ENCODE data around the gene RBMS2.

RBMS2 gene

GRCh38 chr12:56521590-56522371, at the start of gene RBMS2:
Gene RBMS2 (plus strand): TSS chr12:56521820. CDS start chr12:56522024, 204 bp downstream.
- Histone ChIP-seq H3K4me1 (ENCODE audit: control insufficient read depth, insufficient read depth, low read length) (peaks cover 3% of the 10 kb centered on the region; the same call in 1 of the 2 replicates), H3K9me3 (ENCODE audit: control insufficient read depth, insufficient read depth, low read depth, low read length) (no peaks in the 10 kb centered on the region), H3K4me3 (ENCODE audit: low read depth, low read length) (peak within 1 kb of the TSS; percentile 29), H3K36me3 (ENCODE audit: control insufficient read depth in 2 of 2, insufficient read depth in 1 of 2, low read length in 2 of 2) (no peaks in the 10 kb centered on the region; a peak in 1 of 3 replicates), H3K27ac (ENCODE audit: extremely low read depth, low read depth, low read length) (peak within 1 kb of the TSS; percentile 67)
- CTCF ChIA-PET, result interaction anchor here (0.6 to 4.7 kb wide), 13 partner anchors 8 to 457 kb away, joined by 3 to 26 read pairs (median 5); no protein-coding TSS in a partner anchor
- POLR2A ChIA-PET, result interaction anchor here (0.6 to 2.4 kb wide), 18 partner anchors 9 to 404 kb away, joined by 3 to 27 read pairs (median 4); partner anchors contain the start of genes ESYT1, GLS2, RNF41 and STAT2
- TF ChIP-seq PRDM10 (tag by site-specific recombination; IDR thresholded peaks at IDR 0.05) (peak; percentile 84), ZNF133 (tag by site-specific recombination; IDR thresholded peaks at IDR 0.05) (no peak), ZNF596 (tag by site-specific recombination; IDR thresholded peaks at IDR 0.05) (peak; percentile 60; the same call in 1 of the 2 replicates), SP3 (tag by site-specific recombination; IDR thresholded peaks at IDR 0.05) (peak; percentile 60), ZNF600 (tag by site-specific recombination; IDR thresholded peaks at IDR 0.05) (peak; percentile 71), ZNF660 (tag by site-specific recombination; IDR thresholded peaks at IDR 0.05) (peak; percentile 81; the same call in 1 of the 2 replicates), WT1 (tag by site-specific recombination; IDR thresholded peaks at IDR 0.05) (peak; percentile 87), ZBTB7A (tag by site-specific recombination; IDR thresholded peaks at IDR 0.05; ENCODE audit: low read depth) (0 out of 2 replicates have a peak, but pooled peaks have one; percentile 65), ZSCAN16 (tag by site-specific recombination; IDR thresholded peaks at IDR 0.05) (0 out of 2 replicates have a peak, but pooled peaks have one; percentile 24), ZBTB10 (tag by site-specific recombination; IDR thresholded peaks at IDR 0.05) (peak; percentile 74), ZNF791 (tag by site-specific recombination; IDR thresholded peaks at IDR 0.05) (no peak), ATF2 (tag by site-specific recombination; IDR thresholded peaks at IDR 0.05; ENCODE audit: low read depth) (peak; percentile 92), OVOL3 (tag by site-specific recombination; IDR thresholded peaks at IDR 0.05) (no peak), KLF17 (tag by site-specific recombination; IDR thresholded peaks at IDR 0.05) (peak; percentile 67; the same call in 1 of the 2 replicates), ZNF843 (tag by site-specific recombination; IDR thresholded peaks at IDR 0.05) (0 out of 2 replicates have a peak, but pooled peaks have one; percentile 34), ZNF664 (tag by site-specific recombination; IDR thresholded peaks at IDR 0.05) (peak; percentile 17; the same call in 1 of the 2 replicates), ZNF626 (tag by site-specific recombination; IDR thresholded peaks at IDR 0.05) (no peak), ZNF335 (tag by site-specific recombination; conservative IDR thresholded peaks at IDR 0.05) (peak; percentile 78), ZBTB21 (tag by site-specific recombination; IDR thresholded peaks at IDR 0.05) (peak; percentile 97), ZNF292 (tag by site-specific recombination; IDR thresholded peaks at IDR 0.05; ENCODE audit: borderline replicate concordance, low read depth) (no peak), ZNF184 (tag by site-specific recombination; IDR thresholded peaks at IDR 0.05) (0 out of 2 replicates have a peak, but pooled peaks have one; percentile 60), HOXC10 (CRISPR knock-in tag; IDR thresholded peaks at IDR 0.05) (no peak), ZNF639 (tag by site-specific recombination; IDR thresholded peaks at IDR 0.05) (peak; percentile 70; the same call in 1 of the 2 replicates), ZNF391 (tag by site-specific recombination; IDR thresholded peaks at IDR 0.05; ENCODE audit: borderline replicate concordance, low read depth) (0 out of 2 replicates have a peak, but pooled peaks have one; percentile 41), PRDM1 (tag by site-specific recombination; IDR thresholded peaks at IDR 0.05) (peak; percentile 98), ZNF610 (tag by site-specific recombination; IDR thresholded peaks at IDR 0.05; ENCODE audit: borderline replicate concordance) (peak; percentile 73; the same call in 1 of the 2 replicates), ZNF423 (tag by site-specific recombination; IDR thresholded peaks at IDR 0.05) (no peak)

All from HEK293 (cell line).